Tibial nerve (tissue), 4 donors: Measurements from ENCODE around the gene KDM5B. TPM values are rescaled to one million over a fixed set of nuclear protein-coding genes. Genes with fewer than 3 reads are reported as not detected.

ENCODE experiments used
- DNase-seq, 2 donors: peaks; one replicate each; pipeline ENCODE4 v3.0.0-alpha.2; 2019; ENCODE audit warnings: low spot score in 2 of 2
- H3K27ac ChIP-seq, 4 donors: fragments of 200-600 bp; sonication (generic) in 3 of 4; one replicate each; pipeline ENCODE4 v1.5.1; 2017 to 2019; ENCODE audit warnings: mild to moderate bottlenecking in 1 of 4
- H3K27me3 ChIP-seq, 2 donors: fragments of 200-600 bp; sonication (generic) in 1 of 2; one replicate each; pipeline versions ENCODE4 v1.5.1 to v1.6.0; 2017 to 2019
- H3K36me3 ChIP-seq, 3 donors: fragments of 200-600 bp; sonication (generic); one replicate each; pipeline ENCODE4 v1.5.1; 2018 to 2019
- H3K4me1 ChIP-seq, 4 donors: fragments of 200-600 bp; sonication (generic) in 3 of 4; one replicate each; pipeline ENCODE4 v1.5.1; 2017 to 2019
- H3K4me3 ChIP-seq, 4 donors: fragments of 200-600 bp; sonication (generic) in 3 of 4; one replicate each; pipeline ENCODE4 v1.5.1; 2017 to 2019; ENCODE audit warnings: mild to moderate bottlenecking in 1 of 4, moderate library complexity in 1 of 4
- H3K9me3 ChIP-seq, 4 donors: fragments of 200-600 bp; sonication (generic) in 3 of 4; one replicate each; pipeline ENCODE4 v1.5.1; 2017 to 2019
- EP300 ChIP-seq, 2 donors: sonication (generic); formaldehyde crosslinking; IDR thresholded peaks; one replicate each; pipeline ENCODE4 v1.6.1; 2017; ENCODE audit warnings: antibody characterized with exemption in 2 of 2, mild to moderate bottlenecking in 1 of 2
- POLR2A ChIP-seq, 2 donors: fragments of 450-650 bp; IDR thresholded peaks; one replicate each; pipeline ENCODE4 v1.6.1; 2017; ENCODE audit warnings: antibody characterized with exemption in 2 of 2, mild to moderate bottlenecking in 2 of 2, moderate library complexity in 2 of 2
- WGBS, 2 donors: methylation state at CpG; one replicate each; pipeline ENCODE4 v1.1.5; 2018; 5-methylcytosine and 5-hydroxymethylcytosine counted together
- total RNA-seq, 4 donors: library from RNA; depleted of rRNA; stranded (reverse); fragments of >200 nt; gene quantifications; one replicate each; pipeline ENCODE4 v1.1.0, GENCODE V29; 2016
- TF ChIP-seq, protein P1 (sequence below), 5 experiments: fragments of 200-600 bp in 3 of 5; fragments of 450-650 bp in 2 of 5; sonication (generic) in 3 of 5; IDR thresholded peaks; one replicate each; pipeline ENCODE4 v1.5.1; 2016 to 2019; ENCODE audit warnings: antibody characterized with exemption in 5 of 5, mild to moderate bottlenecking in 3 of 5, moderate library complexity in 2 of 5

Gene KDM5B
- total RNA-seq, 4 donors from 2014 or later: 39.8 to 61.5 (median 41.2) TPM

DNA sequence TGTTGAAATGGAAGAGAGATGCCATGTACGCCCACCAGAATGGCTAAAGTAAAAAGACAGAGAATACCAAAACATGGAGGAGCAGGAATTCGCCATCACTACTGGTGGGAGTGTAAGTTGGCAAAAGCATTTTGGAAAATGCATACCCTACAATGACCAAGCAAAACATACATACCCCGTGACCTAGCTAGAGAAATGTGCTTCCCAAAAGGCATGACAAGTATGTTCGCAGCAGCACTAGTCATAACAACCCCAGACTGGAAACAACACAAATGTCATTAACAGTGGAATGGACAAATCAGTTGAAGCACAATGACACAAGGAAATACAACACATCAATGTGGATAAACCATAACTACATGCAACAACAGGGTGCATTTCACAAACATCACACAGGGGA lies 125.2 kb downstream of the KDM5B start:
- Histone ChIP-seq H3K36me3 (no peaks in the 10 kb centered on the region), H3K27me3 (peaks cover 0 to 58% of the 10 kb centered on the region in 2 donors), H3K9me3 (peaks cover 0 to under 1% (median 0%) of the 10 kb centered on the region in 4 donors), H3K27ac (no peak overlapping the region), H3K4me3 (no peak overlapping the region), H3K4me1 (no peaks in the 10 kb centered on the region)
- TF ChIP-seq EP300 (IDR thresholded peaks at IDR 0.05) (no peak), POLR2A (IDR thresholded peaks at IDR 0.05) (no peak)
- TF ChIP-seq, protein P1, sequence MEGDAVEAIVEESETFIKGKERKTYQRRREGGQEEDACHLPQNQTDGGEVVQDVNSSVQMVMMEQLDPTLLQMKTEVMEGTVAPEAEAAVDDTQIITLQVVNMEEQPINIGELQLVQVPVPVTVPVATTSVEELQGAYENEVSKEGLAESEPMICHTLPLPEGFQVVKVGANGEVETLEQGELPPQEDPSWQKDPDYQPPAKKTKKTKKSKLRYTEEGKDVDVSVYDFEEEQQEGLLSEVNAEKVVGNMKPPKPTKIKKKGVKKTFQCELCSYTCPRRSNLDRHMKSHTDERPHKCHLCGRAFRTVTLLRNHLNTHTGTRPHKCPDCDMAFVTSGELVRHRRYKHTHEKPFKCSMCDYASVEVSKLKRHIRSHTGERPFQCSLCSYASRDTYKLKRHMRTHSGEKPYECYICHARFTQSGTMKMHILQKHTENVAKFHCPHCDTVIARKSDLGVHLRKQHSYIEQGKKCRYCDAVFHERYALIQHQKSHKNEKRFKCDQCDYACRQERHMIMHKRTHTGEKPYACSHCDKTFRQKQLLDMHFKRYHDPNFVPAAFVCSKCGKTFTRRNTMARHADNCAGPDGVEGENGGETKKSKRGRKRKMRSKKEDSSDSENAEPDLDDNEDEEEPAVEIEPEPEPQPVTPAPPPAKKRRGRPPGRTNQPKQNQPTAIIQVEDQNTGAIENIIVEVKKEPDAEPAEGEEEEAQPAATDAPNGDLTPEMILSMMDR (IDR thresholded peaks at IDR 0.05): no peak
- no peak for DNase-seq
- 77 to 85% methylated on average over 4 of the region's 4 CpGs for WGBS, 2 donors

DNA sequence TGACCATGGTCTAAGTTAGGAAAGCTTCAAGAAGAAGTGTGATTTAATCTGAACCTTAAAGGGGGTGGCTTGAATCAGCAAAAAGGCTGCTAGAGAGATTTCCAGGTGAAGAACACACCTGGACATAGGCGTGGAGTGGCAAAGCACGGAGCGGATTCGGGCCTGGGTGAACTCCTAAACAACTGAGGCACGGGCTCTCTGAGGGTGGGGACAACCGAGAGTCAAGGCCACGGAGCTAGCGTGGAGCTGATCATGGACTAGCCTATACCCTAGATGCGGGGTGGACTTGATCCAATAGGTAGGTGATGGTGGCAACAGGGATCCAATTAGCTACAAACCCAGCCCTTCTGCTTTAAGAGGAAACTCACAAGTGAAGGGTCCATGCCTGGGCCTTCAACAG lies 125.7 kb downstream of the KDM5B start:
- Histone ChIP-seq H3K36me3 (no peaks in the 10 kb centered on the region), H3K27ac (no peak overlapping the region), H3K4me1 (no peaks in the 10 kb centered on the region), H3K9me3 (peaks cover 0 to 6% (median 0%) of the 10 kb centered on the region in 4 donors), H3K4me3 (no peak overlapping the region), H3K27me3 (peaks cover 0 to 56% of the 10 kb centered on the region in 2 donors)
- WGBS, 2 donors: 89 to 93% methylated on average over 9 of the region's 9 CpGs
- TF ChIP-seq, protein P1 (IDR thresholded peaks at IDR 0.05): no peak
- DNase-seq: no peak

DNA sequence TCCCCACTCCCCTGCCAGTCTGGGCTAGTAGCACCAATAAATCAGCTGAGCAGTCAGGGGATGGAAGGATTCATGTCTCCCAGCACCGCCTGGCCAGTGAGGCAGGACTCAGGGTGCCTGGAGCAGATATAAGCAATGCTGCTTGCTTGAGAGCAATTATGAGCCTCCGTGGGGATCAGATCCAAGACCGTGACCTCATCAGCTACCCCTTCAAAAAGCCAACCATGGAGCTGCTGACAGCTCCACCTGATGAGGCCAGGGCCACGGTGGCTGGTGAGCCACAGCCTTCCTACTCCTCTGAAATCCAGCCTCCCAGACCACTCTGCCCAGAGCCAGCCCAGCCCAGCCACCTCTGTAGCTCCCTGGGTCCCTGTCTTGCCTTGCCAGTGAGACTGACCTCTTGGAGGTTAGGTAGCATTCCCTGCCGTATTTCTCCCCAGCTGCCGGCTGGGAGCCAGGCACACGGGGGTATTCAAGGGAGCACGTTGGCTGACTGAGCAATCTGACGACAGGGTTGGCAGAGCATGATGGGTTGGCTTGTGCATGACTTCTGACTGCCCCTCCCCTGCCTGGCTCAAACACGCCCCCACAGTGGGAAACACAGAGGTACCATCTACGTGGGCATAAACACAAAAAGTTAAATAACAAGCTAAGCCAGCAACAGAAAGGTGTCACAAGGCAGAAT lies 126.3 kb downstream of the KDM5B start:
- TF ChIP-seq, protein P1 (IDR thresholded peaks at IDR 0.05): no peak
- TF ChIP-seq POLR2A (IDR thresholded peaks at IDR 0.05) (no peak), EP300 (IDR thresholded peaks at IDR 0.05) (no peak)
- WGBS, 2 donors: 58 to 67% methylated on average over 10 to 11 of the region's 11 CpGs
- Histone ChIP-seq H3K36me3 (no peaks in the 10 kb centered on the region), H3K4me1 (no peaks in the 10 kb centered on the region), H3K27ac (no peak overlapping the region), H3K4me3 (no peak overlapping the region), H3K9me3 (peaks cover 0 to 12% (median 0%) of the 10 kb centered on the region in 4 donors), H3K27me3 (peaks cover 0 to 51% of the 10 kb centered on the region in 2 donors)
- no peak for DNase-seq

- DNase-seq: no peak
- H3K27me3 ChIP-seq: peaks cover 0 to 44% of the 10 kb centered on the region in 2 donors
- peaks cover 0 to 15% (median 0%) of the 10 kb centered on the region in 4 donors for H3K9me3 ChIP-seq
- H3K27ac ChIP-seq: no peak overlapping the region
- WGBS, 2 donors: 43 to 53% methylated on average over 2 of the region's 2 CpGs
- no peaks in the 10 kb centered on the region for H3K36me3 ChIP-seq
- no peaks in the 10 kb centered on the region for H3K4me1 ChIP-seq
- TF ChIP-seq POLR2A (IDR thresholded peaks at IDR 0.05) (no peak), EP300 (IDR thresholded peaks at IDR 0.05) (no peak)
- TF ChIP-seq, protein P1 (IDR thresholded peaks at IDR 0.05): no peak
- H3K4me3 ChIP-seq: no peak overlapping the region
Observed at GRCh38 chr1:202680586-202681352, 127.5 kb downstream of the KDM5B start.
